Measurements from ENCODE around the gene SIGLEC15. TPM values are rescaled to one million over a fixed set of nuclear protein-coding genes. Genes with fewer than 3 reads are reported as not detected.

SIGLEC15 gene
- total RNA-seq, 1 experiment from 2014 or later: 0.92 TPM

DNA sequence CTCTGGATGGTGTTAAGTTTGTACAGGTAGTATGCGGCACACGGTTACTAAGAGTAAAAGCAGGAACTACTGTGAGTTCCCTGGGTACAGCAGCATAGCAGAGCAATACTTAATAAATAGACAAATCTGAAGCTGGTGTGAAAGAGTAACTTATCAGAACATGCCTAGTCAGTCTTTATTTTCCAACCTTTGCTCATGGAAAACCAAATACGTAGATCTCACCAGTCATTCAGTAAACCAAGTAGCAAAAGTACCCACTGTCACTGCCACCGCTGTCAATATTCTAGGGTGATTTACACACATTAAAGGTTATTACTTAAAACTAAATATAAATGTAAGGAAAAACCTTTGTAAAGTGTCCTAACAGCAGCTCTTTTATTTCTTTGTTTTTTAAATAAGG is 35.0 kb downstream of the SIGLEC15 start:
- H3K36me3 ChIP-seq (ENCODE audit: insufficient read depth, low read length, poor library complexity, severe bottlenecking): peaks cover 33% of the 10 kb centered on the region
- no peaks in the 10 kb centered on the region for H3K9me3 ChIP-seq (ENCODE audit: low read depth, low read length, poor library complexity, severe bottlenecking)
- H3K4me1 ChIP-seq (ENCODE audit: insufficient read depth, low read length, poor library complexity, severe bottlenecking): no peaks in the 10 kb centered on the region
- intact Hi-C loops (cut with micrococcal nuclease; ENCODE audit: unreplicated experiment): no loop called here
- no peaks in the 10 kb centered on the region for H3K27me3 ChIP-seq (replicated peaks; ENCODE audit: insufficient read depth, low read depth, low read length, poor library complexity)
- H3K4me3 ChIP-seq (ENCODE audit: low read depth, low read length, poor library complexity, severe bottlenecking): no peak overlapping the region
- DNase-seq (ENCODE audit: low spot score): no peak
- BruUV-seq (replicated peaks): no TSS peak
- TF ChIP-seq EZH2 (IDR thresholded peaks at IDR 0.05; ENCODE audit: borderline replicate concordance, low read depth, low read length, poor library complexity, severe bottlenecking): no peak
- no peak for TF ChIP-seq CTCF (conservative IDR thresholded peaks at IDR 0.05; ENCODE audit: low read depth, low read length)
- no peak overlapping the region for H3K27ac ChIP-seq (ENCODE audit: low read depth, low read length, poor library complexity, severe bottlenecking)
- CTCF ChIA-PET: no interaction called here
- POLR2A ChIA-PET (ENCODE audit: low non-redundant PET): no interaction called here

GRCh38 chr18:45860971-45861370 is 35.5 kb downstream of the SIGLEC15 start:
- no peak overlapping the region for H3K4me3 ChIP-seq (ENCODE audit: low read depth, low read length, poor library complexity, severe bottlenecking)
- H3K27me3 ChIP-seq (replicated peaks; ENCODE audit: insufficient read depth, low read depth, low read length, poor library complexity): no peaks in the 10 kb centered on the region
- no peaks in the 10 kb centered on the region for H3K9me3 ChIP-seq (ENCODE audit: low read depth, low read length, poor library complexity, severe bottlenecking)
- H3K27ac ChIP-seq (ENCODE audit: low read depth, low read length, poor library complexity, severe bottlenecking): no peak overlapping the region
- CTCF ChIA-PET: no interaction called here
- intact Hi-C loops (cut with micrococcal nuclease; ENCODE audit: unreplicated experiment): no loop called here
- DNase-seq (ENCODE audit: low spot score): no peak
- no TSS peak for BruUV-seq (replicated peaks)
- no peaks in the 10 kb centered on the region for H3K4me1 ChIP-seq (ENCODE audit: insufficient read depth, low read length, poor library complexity, severe bottlenecking)
- H3K36me3 ChIP-seq (ENCODE audit: insufficient read depth, low read length, poor library complexity, severe bottlenecking): peaks cover 33% of the 10 kb centered on the region
- TF ChIP-seq EZH2 (IDR thresholded peaks at IDR 0.05; ENCODE audit: borderline replicate concordance, low read depth, low read length, poor library complexity, severe bottlenecking) (no peak), CTCF (conservative IDR thresholded peaks at IDR 0.05; ENCODE audit: low read depth, low read length) (no peak)
- POLR2A ChIA-PET (ENCODE audit: low non-redundant PET): no interaction called here

- intact Hi-C loops (cut with micrococcal nuclease; ENCODE audit: unreplicated experiment): no loop called here
- ChIA-PET POLR2A (ENCODE audit: low non-redundant PET) (no interaction called here), CTCF (no interaction called here)
- Histone ChIP-seq H3K36me3 (ENCODE audit: insufficient read depth, low read length, poor library complexity, severe bottlenecking) (peaks cover 33% of the 10 kb centered on the region), H3K4me3 (ENCODE audit: low read depth, low read length, poor library complexity, severe bottlenecking) (no peak overlapping the region), H3K27ac (ENCODE audit: low read depth, low read length, poor library complexity, severe bottlenecking) (no peak overlapping the region), H3K27me3 (replicated peaks; ENCODE audit: insufficient read depth, low read depth, low read length, poor library complexity) (no peaks in the 10 kb centered on the region), H3K4me1 (ENCODE audit: insufficient read depth, low read length, poor library complexity, severe bottlenecking) (no peaks in the 10 kb centered on the region), H3K9me3 (ENCODE audit: low read depth, low read length, poor library complexity, severe bottlenecking) (no peaks in the 10 kb centered on the region)
- no peak for DNase-seq (ENCODE audit: low spot score)
- BruUV-seq (replicated peaks): no TSS peak
- no peak for TF ChIP-seq CTCF (conservative IDR thresholded peaks at IDR 0.05; ENCODE audit: low read depth, low read length)
- TF ChIP-seq EZH2 (IDR thresholded peaks at IDR 0.05; ENCODE audit: borderline replicate concordance, low read depth, low read length, poor library complexity, severe bottlenecking): no peak
Observed at GRCh38 chr18:45861926-45862325, 36.5 kb downstream of the SIGLEC15 start.

All from A673 (cell line).